GM18909 (cell line): Measurements from ENCODE around the gene DDX52.

ENCODE experiments used
- ATAC-seq: cut with Tn5 transposase; IDR thresholded peaks from one replicate; pipeline ENCODE4 v1.9.1; 2021; ENCODE audit warnings: mild to moderate bottlenecking; ENCODE audit not compliant: unreplicated experiment, poor library complexity

Gene DDX52

DNA sequence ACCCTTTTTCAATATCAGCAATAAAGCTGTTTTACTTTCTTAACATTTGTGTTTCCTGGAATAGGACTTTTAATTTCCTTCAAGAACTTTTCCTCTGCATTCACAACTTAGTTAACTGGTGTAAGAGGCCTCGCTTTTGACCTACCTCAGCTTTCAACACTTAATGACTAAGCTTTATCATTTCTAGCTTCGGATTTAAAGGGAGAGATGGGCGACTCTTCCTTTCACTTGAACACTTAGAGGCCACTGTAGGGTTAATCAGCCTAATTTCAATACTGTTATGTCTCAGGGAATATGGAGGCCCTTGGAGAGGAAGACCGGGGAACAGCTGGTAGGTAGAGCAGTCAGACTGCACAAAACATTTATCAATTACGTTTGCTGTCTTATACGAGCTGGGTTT, 38.7 kb downstream of the DDX52 start:
- no peak for ATAC-seq

- ATAC-seq = no peak
These were observed 45.1 kb downstream of the DDX52 start for GRCh38 chr17:37598145-37598544.

GRCh38 chr17:37592291-37592690, 51.0 kb downstream of the DDX52 start:
- no peak for ATAC-seq

DNA sequence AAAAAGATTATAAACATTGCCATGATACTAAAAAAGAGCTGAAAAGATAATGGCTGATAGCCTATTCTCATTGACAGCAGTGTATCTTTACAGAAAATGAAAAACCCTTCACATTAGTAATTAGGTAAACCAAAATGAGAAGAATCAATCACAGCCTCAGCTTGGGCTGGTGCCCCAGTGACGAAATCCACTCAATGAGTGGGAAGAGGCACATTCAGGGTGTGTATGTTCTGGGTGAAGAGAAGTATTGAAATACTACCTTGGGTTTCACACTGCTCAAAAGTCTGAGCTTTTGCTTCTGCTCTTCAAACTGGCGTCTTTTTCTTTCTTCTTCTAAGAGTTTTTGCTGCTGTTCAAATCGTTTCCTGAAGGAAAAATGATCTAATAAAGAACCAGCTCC, 58.2 kb downstream of the DDX52 start:
- no peak for ATAC-seq

DNA sequence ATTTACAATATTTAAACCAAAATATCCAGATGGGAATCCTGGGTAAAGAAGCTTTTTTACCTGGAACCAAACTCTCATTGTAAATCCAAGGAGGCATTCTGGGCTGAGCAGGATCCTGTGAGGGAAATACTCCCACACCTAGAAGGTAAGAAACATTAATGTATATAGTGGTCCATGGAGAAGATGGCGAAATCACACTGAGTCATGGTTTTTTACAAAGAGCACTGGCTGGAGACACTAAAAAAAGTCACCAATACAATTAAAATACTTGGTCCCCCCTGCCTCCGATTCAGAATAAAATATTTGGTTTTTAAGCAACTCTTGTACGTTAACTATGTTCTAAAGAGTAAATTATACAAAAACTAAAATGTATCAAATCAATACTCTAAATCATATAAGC, 67.0 kb downstream of the DDX52 start:
- ATAC-seq = no peak

- no peak for ATAC-seq
These were observed 68.8 kb downstream of the DDX52 start for GRCh38 chr17:37574427-37574826.

DNA sequence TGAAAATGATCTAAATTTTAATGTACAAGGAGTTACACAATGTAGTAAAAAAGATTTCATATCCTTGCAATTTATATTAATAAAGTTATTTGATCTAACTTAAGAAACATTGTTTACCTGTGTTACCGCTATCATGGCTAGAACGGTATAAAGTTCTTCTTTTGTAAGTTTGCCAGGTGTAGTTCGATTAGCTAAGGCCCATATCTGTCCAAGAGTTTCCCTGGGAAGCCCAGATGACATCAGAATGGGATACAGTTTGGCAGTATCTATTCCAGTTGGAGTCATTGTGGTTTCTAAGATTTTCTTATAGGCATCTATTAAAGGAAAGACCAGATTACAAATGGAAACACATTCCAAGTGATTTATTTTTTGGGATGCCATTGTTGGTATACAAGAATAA, 71.6 kb downstream of the DDX52 start:
- ATAC-seq = no peak

DNA sequence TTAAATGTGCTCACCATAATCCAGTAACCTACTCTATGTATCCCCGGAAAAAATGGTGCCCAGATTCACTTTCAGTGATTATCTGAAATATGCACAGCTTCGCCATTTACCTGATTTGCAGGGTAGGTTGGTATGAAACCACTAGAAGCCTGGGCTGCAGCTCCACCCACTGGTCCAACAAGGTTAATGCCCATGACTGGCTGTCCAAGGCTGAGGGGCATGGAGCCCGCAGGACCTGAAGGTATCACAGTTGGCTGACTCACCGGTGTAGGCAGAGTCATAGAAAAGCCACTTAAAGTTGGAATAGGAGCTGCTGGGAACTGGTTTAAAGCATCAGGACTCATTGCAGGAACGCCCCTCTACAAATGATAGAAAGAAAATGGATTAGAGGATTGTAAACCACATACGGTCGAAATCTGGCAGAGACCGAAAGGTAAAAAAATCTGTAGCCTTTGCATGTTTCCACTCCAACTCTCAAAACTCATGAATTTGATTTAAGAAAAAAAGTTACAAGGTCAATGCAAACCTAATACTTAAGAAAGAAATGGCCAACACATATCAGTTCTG, 72.6 kb downstream of the DDX52 start:
- no peak for ATAC-seq

DNA sequence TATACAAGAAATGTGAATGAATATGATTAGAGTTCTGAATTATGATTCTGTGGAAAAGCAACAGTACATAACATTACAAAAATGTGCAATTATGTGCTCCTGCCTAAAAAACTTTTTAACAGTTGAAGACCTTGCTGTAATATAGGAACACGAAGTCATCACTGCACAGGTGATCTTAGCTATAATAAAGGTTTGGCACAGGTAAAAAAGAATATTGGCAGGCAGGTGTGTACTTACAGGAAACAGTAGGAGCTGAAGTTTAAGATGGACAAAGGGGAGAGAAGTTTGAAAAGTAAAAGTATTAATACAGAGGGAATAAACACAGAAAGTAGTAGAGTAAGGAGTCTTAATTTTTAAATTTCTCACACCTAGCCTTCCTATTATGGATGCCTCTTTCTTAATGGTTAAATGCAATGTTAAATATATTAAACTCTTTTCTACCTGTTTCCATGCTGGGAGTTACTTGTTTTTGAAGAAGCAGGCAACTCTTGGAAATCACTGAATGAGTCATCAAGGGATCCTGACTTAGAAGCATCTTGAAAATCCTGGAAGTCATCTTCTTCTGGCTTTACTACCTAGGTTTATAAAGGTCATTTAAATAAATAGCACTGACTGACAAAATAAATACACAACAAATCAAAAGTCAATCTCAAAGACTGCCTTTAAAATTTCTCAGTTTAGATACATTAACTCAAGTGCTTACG, 74.7 kb downstream of the DDX52 start:
- no peak for ATAC-seq

DNA sequence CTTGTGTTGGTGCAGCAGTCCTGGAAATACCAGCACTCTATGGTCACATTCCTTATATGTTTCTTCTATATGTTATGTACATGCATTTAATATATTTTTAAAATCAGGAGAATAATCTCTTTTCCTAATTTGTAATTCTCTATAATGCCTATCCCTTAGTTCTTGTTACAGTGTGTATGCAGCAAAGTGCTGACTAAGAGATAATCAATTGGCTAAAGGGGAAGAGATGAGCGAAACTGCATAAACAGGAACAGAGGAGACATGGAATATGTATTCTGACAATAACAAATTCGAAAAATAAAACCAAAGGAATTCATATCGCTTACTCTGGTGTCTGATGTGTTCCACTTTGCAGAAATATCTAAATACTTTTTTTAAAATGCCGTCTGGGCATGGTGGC, 75.7 kb downstream of the DDX52 start:
- ATAC-seq = no peak

DNA sequence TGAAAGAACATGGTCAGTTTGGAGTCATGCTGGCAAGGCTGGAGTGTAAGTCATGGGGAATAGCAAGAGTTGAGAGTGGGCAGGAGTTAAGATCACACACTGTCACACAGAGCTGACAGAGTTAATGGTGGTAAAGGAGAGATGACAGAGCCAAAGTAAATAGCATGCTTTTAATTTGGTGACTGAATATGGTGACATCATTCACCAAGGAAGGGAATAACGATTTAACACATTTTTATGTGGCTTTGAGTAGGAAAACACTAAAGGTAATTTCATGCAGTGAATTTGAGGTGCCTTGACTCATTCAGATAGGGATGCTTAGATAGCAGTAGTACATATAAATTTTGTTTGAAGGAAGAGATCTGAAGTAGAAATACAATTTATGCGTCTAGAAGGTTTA, 76.1 kb downstream of the DDX52 start:
- ATAC-seq = no peak

GRCh38 chr17:37564252-37564651, 79.0 kb downstream of the DDX52 start:
- no peak for ATAC-seq

GRCh38 chr17:37562016-37562745, 81.1 kb downstream of the DDX52 start:
- ATAC-seq = no peak
